Stimulated activated CD8-positive, alpha-beta memory T cell treated with anti-CD3 and anti-CD28 coated beads, Interleukin-12 subunit alpha, Interleukin-12 subunit beta, amount 100 ng/mL, for 24 hours (primary cell): Measurements from ENCODE around the gene TRIP6.
"Not testable (repeated sequence)": the region's sequence is repeated elsewhere in the genome, so short reads cannot be mapped to it uniquely, and the experiment has no call there.

Source experiments
- DNase-seq: peaks from one replicate; pipeline ENCODE4 v3.0.0-alpha.2; 2020; ENCODE audit errors: extremely low read depth

The TRIP6 gene

GRCh38 chr7:100890653-100891567 is 23.7 kb downstream of the TRIP6 start:
- DNase-seq, result no peak

GRCh38 chr7:100891568-100892247 is 24.5 kb downstream of the TRIP6 start:
- DNase-seq, result no peak

GRCh38 chr7:100892364-100893317 is 25.5 kb downstream of the TRIP6 start:
- DNase-seq, result no peak

GRCh38 chr7:100893318-100893895 is 26.2 kb downstream of the TRIP6 start:
- no peak for DNase-seq

GRCh38 chr7:100893910-100894721 is 26.9 kb downstream of the TRIP6 start:
- no peak for DNase-seq

GRCh38 chr7:100894860-100895700 is 27.9 kb downstream of the TRIP6 start:
- DNase-seq, result no peak

GRCh38 chr7:100895701-100895955 is 28.4 kb downstream of the TRIP6 start, which contains the start of gene ACHE:
ACHE (minus strand) TSS chr7:100895888; CDS start chr7:100894232, 1,656 bp downstream.
- no peak for DNase-seq

GRCh38 chr7:100895956-100896731 is 29.0 kb downstream of the TRIP6 start:
- DNase-seq, result no peak

GRCh38 chr7:100896732-100897608 is 29.8 kb downstream of the TRIP6 start:
- DNase-seq, result no peak

- DNase-seq, result no peak
Measured at GRCh38 chr7:100897772-100898454, 30.7 kb downstream of the TRIP6 start.

GRCh38 chr7:100899432-100899831 is 32.2 kb downstream of the TRIP6 start:
- DNase-seq, result no peak

- DNase-seq, result no peak
Measured at GRCh38 chr7:100900978-100901377, 33.8 kb downstream of the TRIP6 start.

- no peak for DNase-seq
Measured at GRCh38 chr7:100901921-100902332, 34.7 kb downstream of the TRIP6 start.

- no peak for DNase-seq
Measured at GRCh38 chr7:100902638-100903037, 35.5 kb downstream of the TRIP6 start.

GRCh38 chr7:100908512-100908911 is 41.3 kb downstream of the TRIP6 start:
- DNase-seq, result no peak

GRCh38 chr7:100910443-100910842 is 43.3 kb downstream of the TRIP6 start:
- not testable (repeated sequence) for DNase-seq

GRCh38 chr7:100911484-100911883 is 44.3 kb downstream of the TRIP6 start:
- no peak for DNase-seq
